Naive thymus-derived CD8-positive, alpha-beta T cell (primary cell): Measurements from ENCODE around the gene TPBG. TPM values are rescaled to one million over a fixed set of nuclear protein-coding genes. Genes with fewer than 3 reads are reported as not detected.

Experiments
- polyA plus RNA-seq, 3 donors: library from polyadenylated mRNA; unstranded; fragments of 300-500 nt; fragmentation: Illumina TruSeq; gene quantifications; one replicate each; pipeline ENCODE4 v1.2.3, GENCODE V29; 2021
- total RNA-seq, 8 experiments: library from RNA in 2 of 8; stranded (reverse) in 2 of 8; gene quantifications; one replicate each; pipeline ENCODE4 v1.2.3 and lab custom pipeline; 2021 to 2026

The TPBG gene
- total and polyA plus RNA-seq, 5 experiments from 2014 or later, result not detected

Other genes with a start within 250 kb of the TPBG start
- 10 to 100 TPM; 28.2 to 29.0 TPM for gene IBTK, start 116.1 kb upstream of the TPBG start, total RNA-seq
- gene IBTK, start 116.1 kb upstream of the TPBG start, polyA plus RNA-seq, result 10 to 100 TPM; 14.9 to 19.7 (median 15.5) TPM